Activated CD8-positive, alpha-beta memory T cell treated with anti-CD3 and anti-CD28 coated beads for 24 hours (primary cell): ENCODE measurements around the gene NAP1L4.

ENCODE experiments used
- DNase-seq: peaks from one replicate; pipeline ENCODE4 v3.0.0-alpha.2; 2020

Gene NAP1L4

DNA sequence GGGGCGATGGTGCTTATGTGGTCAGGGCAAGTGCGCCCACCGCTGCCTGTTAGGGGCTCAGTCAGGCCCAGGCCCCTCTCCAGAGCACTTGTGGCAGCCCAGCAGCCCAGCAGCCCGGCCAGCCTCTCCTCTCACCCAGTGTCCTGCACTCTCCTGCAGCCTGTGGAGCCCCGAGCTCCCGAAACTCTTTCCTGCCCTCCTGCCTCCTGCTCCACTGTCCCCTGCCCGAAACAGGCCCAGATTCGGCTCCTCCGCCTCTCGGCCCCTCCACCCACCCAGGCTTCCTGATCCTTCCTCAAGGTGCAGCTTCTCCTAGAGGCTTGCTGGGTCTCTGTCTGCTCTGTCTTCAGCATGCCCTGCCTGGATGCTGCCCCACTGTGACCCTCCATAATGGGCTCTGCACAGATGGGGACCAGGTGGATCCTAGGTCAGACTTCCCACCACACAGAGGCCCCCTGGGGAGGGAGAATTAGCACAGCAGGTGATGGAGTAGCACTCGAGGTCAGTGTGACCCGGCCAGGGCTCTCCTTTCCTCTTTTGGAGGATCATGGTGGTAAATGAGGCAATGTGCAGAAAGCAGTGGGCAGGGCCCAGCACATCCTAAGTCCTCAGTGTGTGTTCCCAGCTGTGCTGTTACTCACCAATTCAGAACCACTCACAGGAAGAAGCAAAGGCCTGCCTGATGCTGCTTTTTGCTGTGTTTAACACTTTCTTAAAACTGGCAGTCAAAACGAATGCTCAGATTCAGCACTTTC lies 18.6 kb upstream of the NAP1L4 start:
- no peak for DNase-seq

DNA sequence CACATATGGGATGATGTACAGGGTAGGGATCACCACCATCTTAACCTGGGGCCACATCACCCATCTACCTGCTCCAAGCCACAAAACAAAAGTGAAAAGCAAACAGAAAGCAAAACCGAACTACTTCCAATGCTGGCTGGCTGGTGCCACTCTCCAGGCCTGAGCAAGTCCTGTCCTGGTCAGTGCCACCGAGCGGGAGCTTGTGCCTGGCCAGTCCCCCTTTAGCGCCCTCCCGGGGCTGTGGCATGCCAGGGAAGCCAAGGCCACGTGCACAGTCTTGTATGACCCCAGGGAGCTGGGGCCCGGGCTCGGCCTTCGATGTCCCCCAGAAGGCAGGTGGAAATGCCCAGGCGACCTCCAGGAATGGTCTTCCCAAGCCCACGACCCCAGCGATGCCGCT lies 17.9 kb upstream of the NAP1L4 start:
- no peak for DNase-seq

- no peak for DNase-seq
These were observed 17.4 kb upstream of the NAP1L4 start for GRCh38 chr11:3009481-3009880.

DNA sequence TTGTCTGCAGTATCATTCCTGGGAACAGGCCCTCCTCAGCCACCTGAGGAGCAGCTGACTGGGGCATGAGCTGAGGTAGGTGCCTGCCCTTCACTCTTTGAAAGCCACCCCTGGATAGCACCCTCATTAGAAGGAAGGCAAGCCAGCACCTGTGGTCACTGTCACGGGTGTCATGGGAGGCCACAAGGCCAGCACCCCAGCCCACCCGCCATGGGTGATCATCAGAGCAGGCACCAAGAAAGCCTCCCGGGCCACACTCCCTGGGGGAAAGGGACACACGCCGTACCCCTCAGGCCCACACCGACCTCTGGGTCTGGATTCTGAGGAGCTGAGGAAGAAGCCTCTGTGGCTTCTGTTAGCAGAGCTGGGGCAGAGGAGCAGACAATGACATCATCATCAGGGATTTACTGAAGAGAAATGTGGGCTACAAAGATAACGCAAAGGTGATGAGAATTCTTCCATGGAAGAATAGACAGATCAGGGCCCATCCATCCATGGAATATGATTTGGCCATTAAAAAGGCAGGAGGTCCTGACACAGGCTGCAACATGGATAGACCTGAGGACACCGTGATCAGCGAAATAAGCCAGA lies 16.7 kb upstream of the NAP1L4 start:
- DNase-seq, result no peak

GRCh38 chr11:3007404-3008010 lies 15.4 kb upstream of the NAP1L4 start:
- no peak for DNase-seq

DNA sequence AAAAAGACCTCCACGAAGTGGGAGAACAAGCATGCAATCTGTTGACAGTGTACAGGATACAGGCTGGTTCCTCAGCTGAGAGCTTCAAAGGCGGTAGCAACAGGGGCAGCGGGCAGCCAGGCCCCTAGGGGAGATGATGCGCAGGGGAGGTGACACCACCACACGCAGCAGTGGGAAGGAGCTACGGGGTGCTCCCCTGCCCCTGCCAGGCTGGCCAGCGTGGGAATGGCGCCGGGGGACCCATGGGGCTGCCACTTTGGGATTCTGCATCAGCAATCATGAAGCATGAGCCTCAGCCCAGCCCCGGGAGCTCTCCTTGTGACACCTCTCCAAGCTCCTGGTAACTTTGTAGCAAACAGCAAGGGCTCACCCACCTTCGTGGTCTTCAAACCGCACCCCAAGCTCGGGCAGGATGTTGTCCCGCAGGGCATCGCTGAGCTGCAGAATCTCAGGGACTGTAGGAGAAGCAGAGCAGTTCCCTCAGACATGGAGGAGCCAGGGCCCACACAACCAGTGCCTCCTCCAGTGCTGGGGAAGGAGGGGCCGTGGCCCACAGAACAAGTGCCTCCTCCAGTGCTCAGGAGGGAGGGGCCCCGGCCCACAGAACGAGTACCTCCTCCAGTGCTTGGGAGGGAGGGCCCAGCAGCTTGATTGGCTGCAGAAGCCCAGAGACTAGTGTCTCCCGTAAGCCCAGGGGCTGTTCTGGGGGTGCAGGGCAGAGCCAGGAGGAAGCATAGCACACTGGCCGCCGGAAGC lies 14.6 kb upstream of the NAP1L4 start:
- DNase-seq, result peak; percentile 75

DNA sequence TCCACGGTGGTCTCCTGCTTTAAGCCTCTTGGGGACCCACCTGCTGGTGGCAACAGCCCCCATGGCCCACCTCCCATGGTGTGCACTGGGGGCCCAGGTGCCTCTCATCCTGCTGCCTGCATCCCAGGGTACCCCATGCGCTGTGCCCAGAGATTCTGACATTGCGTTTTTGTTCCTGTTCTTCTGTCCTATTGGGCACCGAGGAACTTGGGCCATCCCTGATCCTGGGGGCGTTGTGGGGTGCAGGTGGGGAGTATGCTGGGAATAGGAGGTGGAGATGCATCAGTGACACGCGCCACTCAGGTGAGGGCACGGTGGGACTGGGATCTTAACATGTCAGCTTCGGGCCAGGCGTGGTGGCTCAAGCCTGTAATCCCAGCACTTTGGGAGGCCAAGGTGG lies 12.4 kb upstream of the NAP1L4 start:
- no peak for DNase-seq

GRCh38 chr11:3003396-3004231 lies 11.5 kb upstream of the NAP1L4 start:
- no peak for DNase-seq

GRCh38 chr11:3002871-3003270 lies 10.7 kb upstream of the NAP1L4 start:
- DNase-seq, result no peak

- DNase-seq, result no peak
These were observed 10.3 kb upstream of the NAP1L4 start for GRCh38 chr11:3002351-3002861.

DNA sequence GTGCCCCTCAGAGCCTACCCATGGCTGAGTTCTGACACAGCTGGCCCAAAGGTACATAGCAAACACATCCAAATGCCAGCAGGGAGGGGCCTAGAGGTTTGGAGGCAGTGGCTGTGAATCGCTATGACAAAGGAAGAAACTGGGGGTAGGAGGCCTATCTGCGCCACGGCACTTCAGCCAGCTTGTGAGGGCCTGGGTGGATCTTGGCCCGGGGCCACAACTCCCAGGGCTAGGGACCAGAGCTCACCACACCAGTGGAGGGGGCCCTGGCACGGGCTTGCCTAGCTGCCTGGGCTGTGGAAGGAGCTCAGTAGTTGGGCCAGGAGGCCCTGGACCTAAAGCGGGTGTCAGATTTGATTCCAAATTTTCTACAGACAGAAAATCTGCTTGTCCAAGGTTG lies 9.4 kb upstream of the NAP1L4 start:
- DNase-seq, result no peak

DNA sequence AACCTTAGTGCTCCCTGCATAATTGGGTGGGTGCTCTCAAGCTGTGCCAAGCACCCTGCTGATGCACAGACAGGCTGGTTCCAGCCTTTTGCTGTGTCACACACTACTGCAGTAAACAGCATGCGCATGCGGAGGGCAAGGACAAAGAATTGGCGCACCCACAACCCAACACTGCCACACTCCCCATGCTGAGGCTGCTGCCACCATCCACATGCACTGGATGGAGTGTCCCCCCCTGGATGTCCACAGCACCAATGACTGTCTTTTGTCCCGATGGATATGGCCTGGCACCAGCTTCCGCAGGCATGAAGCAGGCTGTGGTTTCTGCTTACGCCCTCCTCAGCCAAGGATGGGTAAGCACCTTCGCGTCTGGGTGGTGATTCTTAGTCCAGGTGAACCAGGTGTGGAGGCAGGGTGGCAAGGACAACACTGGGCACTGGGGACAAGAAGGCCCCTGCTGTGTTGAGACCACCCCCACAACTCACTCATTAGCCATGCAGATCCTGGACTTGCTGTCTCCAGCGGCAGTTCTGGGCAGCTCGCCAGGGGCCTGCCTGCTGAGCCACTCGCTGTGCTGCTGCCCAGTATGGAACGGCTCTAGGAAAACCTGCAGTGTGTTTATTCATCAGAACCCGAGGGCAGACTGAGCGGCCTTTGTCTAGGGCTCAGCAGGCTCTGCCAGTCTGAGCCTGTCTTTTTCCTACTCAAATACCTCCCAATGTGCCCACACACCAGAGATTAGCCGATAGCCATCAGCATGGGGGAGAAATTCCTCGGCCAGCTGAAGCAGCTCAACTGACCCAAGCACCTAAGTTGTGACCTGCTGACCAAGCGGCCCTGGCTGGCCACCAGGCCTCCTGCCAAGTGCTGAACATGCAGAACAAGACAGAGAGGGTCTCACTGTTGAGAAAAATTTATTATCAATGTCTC lies 8.2 kb upstream of the NAP1L4 start:
- no peak for DNase-seq

DNA sequence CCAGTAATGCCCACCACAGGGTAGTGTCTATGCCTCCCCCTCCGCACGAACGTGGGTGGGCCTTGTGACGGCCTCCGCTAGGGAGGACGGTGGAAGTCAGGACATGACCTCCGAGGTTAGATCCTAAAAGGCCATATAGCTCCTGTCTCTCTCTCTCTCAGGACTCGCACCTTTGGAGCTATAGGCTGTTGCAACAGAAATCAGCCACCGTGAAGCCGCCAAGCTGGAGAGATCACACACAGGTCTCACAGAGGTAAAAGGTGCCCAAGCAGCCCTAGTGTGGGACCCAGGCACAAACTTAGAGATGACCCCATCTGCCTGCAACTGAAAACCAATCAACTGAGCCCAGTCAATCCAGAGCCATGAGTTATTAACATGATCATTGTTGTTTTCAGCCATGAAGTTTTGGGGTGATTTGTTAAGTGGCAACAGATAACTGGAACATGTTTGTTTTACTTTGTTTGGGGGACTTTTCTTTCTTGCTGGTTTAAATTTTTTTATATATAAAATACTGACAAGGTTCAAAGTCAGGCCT lies 7.4 kb upstream of the NAP1L4 start:
- DNase-seq, result no peak

- DNase-seq, result no peak
These were observed 6.1 kb upstream of the NAP1L4 start for GRCh38 chr11:2998073-2998850.

DNA sequence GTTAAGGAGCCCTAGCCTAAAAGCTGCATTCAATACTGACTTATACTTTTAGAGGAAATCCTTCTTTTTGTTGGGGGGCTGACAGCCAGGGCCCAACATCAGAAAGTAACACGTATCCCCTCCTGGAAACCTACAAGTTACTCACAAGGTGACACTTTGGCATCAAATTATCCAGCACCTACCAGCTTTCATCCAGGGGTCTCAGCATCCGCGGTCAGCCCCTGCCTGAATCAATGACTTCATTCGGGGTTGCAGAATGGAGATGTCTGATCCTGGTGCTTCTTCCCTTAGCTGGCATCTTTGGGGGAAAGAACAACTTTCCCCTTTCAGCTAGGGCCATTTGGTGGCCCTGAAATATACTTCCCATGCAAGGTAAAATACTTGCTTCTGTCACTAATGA lies 5.3 kb upstream of the NAP1L4 start:
- no peak for DNase-seq

GRCh38 chr11:2996976-2997375 lies 4.8 kb upstream of the NAP1L4 start:
- DNase-seq, result no peak

GRCh38 chr11:2995893-2996554 lies 3.9 kb upstream of the NAP1L4 start:
- DNase-seq, result no peak

DNA sequence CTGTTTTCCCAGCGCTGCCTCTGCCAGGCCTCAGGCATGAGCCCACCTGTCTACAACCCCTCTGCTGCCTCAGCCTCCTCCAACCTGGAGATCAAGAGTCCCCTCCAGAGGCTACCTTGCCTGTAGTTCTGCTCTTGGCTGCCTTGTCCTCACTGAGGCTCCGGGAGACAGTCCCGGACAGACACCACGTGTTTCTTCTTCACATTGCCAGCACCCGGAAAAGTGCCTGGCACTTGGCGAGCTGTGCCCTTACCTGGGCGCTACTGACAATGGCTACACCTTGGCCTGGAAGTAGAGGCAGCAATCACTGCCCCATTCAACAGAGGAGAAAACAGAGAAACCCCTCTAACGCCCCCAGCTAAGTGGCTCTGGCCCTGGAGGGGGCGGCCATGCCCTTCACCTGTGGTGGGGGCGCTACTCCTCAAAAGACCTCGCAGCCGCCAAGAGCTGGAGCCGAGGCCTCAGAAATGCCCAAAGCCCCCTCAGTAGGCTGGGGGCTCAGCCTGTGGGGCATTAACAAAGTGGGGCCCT lies 3.0 kb upstream of the NAP1L4 start:
- DNase-seq, result peak; percentile 53

DNA sequence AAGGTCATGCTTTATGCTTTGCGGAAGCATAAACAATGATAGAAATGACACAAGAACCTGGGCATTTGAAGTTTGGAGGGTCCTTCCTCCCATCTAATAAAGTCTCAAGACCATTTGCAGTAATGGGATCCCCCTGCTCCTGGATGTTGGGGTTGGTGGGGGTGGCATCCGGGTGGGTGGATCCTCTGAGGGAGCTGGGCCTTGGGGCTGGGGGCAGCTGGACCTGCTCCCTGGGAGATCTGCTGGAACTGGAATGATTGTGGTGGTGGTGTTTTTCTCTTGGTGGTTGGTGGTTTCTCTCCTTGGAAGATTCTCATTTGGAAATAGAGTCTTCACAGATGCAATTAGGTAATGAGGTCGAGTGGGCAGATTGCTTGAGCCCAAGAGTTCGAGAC lies 2.2 kb upstream of the NAP1L4 start:
- DNase-seq, result no peak

DNA sequence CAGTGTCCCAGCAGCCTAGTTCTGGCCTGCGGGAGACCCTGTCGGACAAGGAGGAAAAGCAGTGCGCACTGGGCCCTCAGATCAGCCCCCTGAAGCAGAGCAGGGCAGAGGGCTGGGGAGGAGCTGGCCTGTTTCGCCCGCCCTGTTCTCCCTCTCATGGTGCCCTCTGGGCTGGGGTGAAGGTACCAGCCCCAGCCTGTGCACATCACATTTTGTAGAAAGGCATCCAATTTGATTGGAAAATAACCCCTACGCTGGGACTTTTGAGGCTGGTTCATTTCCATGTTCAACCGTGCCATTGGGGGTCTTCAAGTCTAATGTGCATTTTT lies 832 bp upstream of the NAP1L4 start:
- no peak for DNase-seq
